SJCRH30 (cell line): Measurements from ENCODE around the gene TMEM236. TPM values are rescaled to one million over a fixed set of nuclear protein-coding genes. Genes with fewer than 3 reads are reported as not detected.

Experiments used
- total RNA-seq: library from RNA; depleted of rRNA; stranded (reverse); fragments of >200 nt; shearing (Covaris generic); gene quantifications from 2 replicates; pipeline ENCODE4 v1.2.3, GENCODE V29; 2014; rRNA removed

Gene TMEM236
- total RNA-seq, 1 experiment from 2014 or later, result not detected

Other genes with a start within 250 kb of the TMEM236 start
- 6.8 and 8.7 TPM in 2 replicates for gene HACD1, start 134.8 kb upstream of the TMEM236 start, total RNA-seq
- gene STAM, start 108.0 kb upstream of the TMEM236 start, total RNA-seq, result 26.9 and 27.6 TPM in 2 replicates
- gene MRC1, start 57.1 kb downstream of the TMEM236 start, total RNA-seq, result 0.03 TPM in 1 of 2 replicates, not detected in the other
- not detected in 2 replicates for gene SLC39A12, start 199.7 kb downstream of the TMEM236 start, total RNA-seq